A549 (cell line): ENCODE results near the gene TENT5A. TPM values are rescaled to one million over a fixed set of nuclear protein-coding genes. Genes with fewer than 3 reads are reported as not detected.

Source experiments
- ATAC-seq, 2 experiments: fragments of 200-7000 bp in 1 of 2; fragments of >200 bp in 1 of 2; cut with Nextera tagmentation in 1 of 2; cut with Tn5 transposase in 1 of 2; 3 replicates each; pipeline versions ENCODE4 v1.8.0 to v1.9.1; 2018 to 2020; ENCODE audit warnings: mild to moderate bottlenecking in 1 of 2, moderate library complexity in 1 of 2
- CTCF ChIA-PET: fragments of 300-600 bp; sonication (Branson Sonifier 250); formaldehyde crosslinking; extraction: SDS; loops from one replicate; lab custom pipeline; 2021; ENCODE audit warnings: antibody characterized with exemption, inconsistent platforms; lab: Yijun Ruan, JAX
- POLR2A ChIA-PET: fragments of 350-600 bp; formaldehyde crosslinking; extraction: SDS; loops from one replicate; lab custom pipeline; 2021; ENCODE audit warnings: antibody characterized with exemption, inconsistent platforms; lab: Yijun Ruan, JAX
- DNase-seq, 2 experiments: peaks; one replicate each; pipeline versions ENCODE4 v3.0.0 to v3.0.0-alpha.2; 2011 to 2016; ENCODE audit warnings: low read depth in 1 of 2, low spot score in 1 of 2
- FAIRE-seq: peaks from 2 replicates; lab custom pipeline; 2011; peaks lifted over from hg19 to GRCh38; lab: Jason Lieb, UNC
- H3K27ac ChIP-seq, 2 experiments: fragments of >200 bp; sonication (Bioruptor Twin); formaldehyde crosslinking; 3 replicates each; pipeline ENCODE4 v1.5.1; 2016 to 2017
- H3K4me1 ChIP-seq: fragments of >200 bp; sonication (Bioruptor Twin); formaldehyde crosslinking; 3 replicates; pipeline ENCODE4 v1.6.1; 2016
- H3K4me2 ChIP-seq: fragments of >200 bp; sonication (Bioruptor Twin); formaldehyde crosslinking; 3 replicates; pipeline ENCODE4 v1.6.1; 2016
- H3K4me3 ChIP-seq: fragments of >200 bp; sonication (Bioruptor Twin); formaldehyde crosslinking; 3 replicates; pipeline ENCODE4 v1.5.1; 2016
- H3K9me3 ChIP-seq: fragments of >200 bp; sonication (Bioruptor Twin); formaldehyde crosslinking; 3 replicates; pipeline ENCODE4 v1.6.1; 2016
- BHLHE40 ChIP-seq: IDR thresholded peaks from 2 replicates; pipeline ENCODE4 v1.6.1; 2012; ENCODE audit warnings: low read depth, low read length, inconsistent platforms
- CBX2 ChIP-seq: fragments of 200-600 bp; sonication (generic); IDR thresholded peaks from 2 replicates; pipeline ENCODE4 v1.6.1; 2016; ENCODE audit warnings: low read depth, mild to moderate bottlenecking, borderline replicate concordance
- CBX8 ChIP-seq: fragments of 200-600 bp; sonication (generic); IDR thresholded peaks from 2 replicates; pipeline ENCODE4 v1.6.1; 2016
- ELK1 ChIP-seq: fragments of 150-350 bp; IDR thresholded peaks from 2 replicates; pipeline ENCODE4 v1.6.1; 2014; ENCODE audit warnings: low read depth, mild to moderate bottlenecking, low read length
- ESRRA ChIP-seq: fragments of 150-350 bp; IDR thresholded peaks from 2 replicates; pipeline ENCODE4 v1.6.1; 2014; ENCODE audit warnings: mild to moderate bottlenecking, low read length, borderline replicate concordance
- FOXS1 ChIP-seq: fragments of 250-450 bp; sonication (Bioruptor Pico); IDR thresholded peaks from 2 replicates; pipeline ENCODE4 v1.5.0; 2020; ENCODE audit warnings: mild to moderate bottlenecking, moderate library complexity
- HEYL ChIP-seq: fragments of 250-450 bp; sonication (Bioruptor Pico); IDR thresholded peaks from 2 replicates; pipeline ENCODE4 v1.8.0; 2021; ENCODE audit warnings: mild to moderate bottlenecking, moderate library complexity
- HMGXB4 ChIP-seq: fragments of 250-450 bp; sonication (Bioruptor Pico); IDR thresholded peaks from 2 replicates; pipeline ENCODE4 v1.5.0; 2021; ENCODE audit warnings: mild to moderate bottlenecking, moderate library complexity, borderline replicate concordance
- HOXA7 ChIP-seq: fragments of 250-450 bp; sonication (Bioruptor Pico); IDR thresholded peaks from 2 replicates; pipeline ENCODE4 v1.5.0; 2020; ENCODE audit warnings: mild to moderate bottlenecking, moderate library complexity
- JUN ChIP-seq, 2 experiments: fragments of >200 bp; sonication (Bioruptor Twin); formaldehyde crosslinking; IDR thresholded peaks; 2 replicates in 1 of 2; 3 replicates in 1 of 2; pipeline ENCODE4 v1.6.1; 2016 to 2017
- JUNB ChIP-seq: fragments of >200 bp; sonication (Bioruptor Twin); formaldehyde crosslinking; IDR thresholded peaks from 2 replicates; pipeline ENCODE4 v1.6.1; 2016
- MAX ChIP-seq: IDR thresholded peaks from 2 replicates; pipeline ENCODE4 v1.6.1; 2012
- MAZ ChIP-seq: fragments of 150-350 bp; IDR thresholded peaks from 2 replicates; pipeline ENCODE4 v1.6.1; 2014; ENCODE audit warnings: antibody characterized with exemption, low read depth, low read length, borderline replicate concordance
- NPAS2 ChIP-seq: fragments of 250-450 bp; sonication (Bioruptor Pico); IDR thresholded peaks from 2 replicates; pipeline ENCODE4 v1.8.0; 2022; ENCODE audit warnings: mild to moderate bottlenecking, moderate library complexity, borderline replicate concordance
- POLR2A ChIP-seq: IDR thresholded peaks from 2 replicates; pipeline ENCODE4 v1.6.1; 2012; ENCODE audit warnings: mild to moderate bottlenecking, low read length
- POLR2AphosphoS2 ChIP-seq: conservative IDR thresholded peaks from 2 replicates; pipeline ENCODE4 v1.6.1; 2012; ENCODE audit warnings: low read length, improper control_type of control experiment, inconsistent platforms
- RARB ChIP-seq: fragments of 250-450 bp; sonication (Bioruptor Pico); IDR thresholded peaks from 2 replicates; pipeline ENCODE4 v1.8.0; 2021; ENCODE audit warnings: mild to moderate bottlenecking, moderate library complexity
- RCOR1 ChIP-seq: fragments of 150-350 bp; IDR thresholded peaks from 2 replicates; pipeline ENCODE4 v1.6.1; 2014; ENCODE audit warnings: antibody characterized with exemption, low read length, low read depth
- RNF2 ChIP-seq: fragments of 200-600 bp; sonication (generic); IDR thresholded peaks from 2 replicates; pipeline ENCODE4 v1.6.1; 2016; ENCODE audit warnings: low read depth, mild to moderate bottlenecking, antibody characterized with exemption, moderate library complexity, borderline replicate concordance
- ZSCAN20 ChIP-seq: fragments of 250-450 bp; sonication (Bioruptor Pico); IDR thresholded peaks from 2 replicates; pipeline ENCODE4 v1.8.0; 2022; ENCODE audit warnings: mild to moderate bottlenecking, moderate library complexity
- WGBS: methylation state at CpG from one replicate; pipeline ENCODE4 v1.1.6; 2017; ENCODE audit errors: missing lambda C conversion rate; 5-methylcytosine and 5-hydroxymethylcytosine counted together
- polyA plus RNA-seq, 4 experiments: library from polyadenylated mRNA; depleted of rRNA in 3 of 4; stranded (reverse); fragments of >200 nt; fragmentation: RNase III in 1 of 4; extraction: RNeasy Plus Mini Kit Qiagen cat#74134 plus additional on column Dnase treatment in 1 of 4; gene quantifications; 2 replicates in 3 of 4; 3 replicates in 1 of 4; pipeline ENCODE4 v1.2.3, GENCODE V29; 2011 to 2017
- TF ChIP-seq, protein P1 (sequence below): fragments of 250-450 bp; sonication (Bioruptor Pico); IDR thresholded peaks from 2 replicates; pipeline ENCODE4 v1.5.0; 2020; ENCODE audit warnings: low read depth, mild to moderate bottlenecking, moderate library complexity
- TF ChIP-seq, protein P2 (sequence below): fragments of 450-650 bp; IDR thresholded peaks from 2 replicates; pipeline ENCODE4 v1.6.1; 2014; ENCODE audit warnings: antibody characterized with exemption
- TF ChIP-seq, protein P3 (sequence below): fragments of >200 bp; sonication (Bioruptor Twin); formaldehyde crosslinking; IDR thresholded peaks from 3 replicates; pipeline ENCODE4 v1.5.1; 2016
- TF ChIP-seq, protein P4 (sequence below): fragments of >200 bp; sonication (Bioruptor Twin); formaldehyde crosslinking; IDR thresholded peaks from 2 replicates; pipeline ENCODE4 v1.6.1; 2016

TENT5A gene
- polyA plus RNA-seq, 2 of the 4 experiments (the other 2 are of a cell fraction): 1.1 to 1.8 TPM

GRCh38 chr6:81764531-81764930 is 12.1 kb upstream of the TENT5A start:
- Histone ChIP-seq H3K4me2 (no peak overlapping the region), H3K4me3 (no peak overlapping the region), H3K9me3 (no peaks in the 10 kb centered on the region), H3K27ac (peak overlapping the region; percentile 41 to 61; a peak in 4 of 6 replicates), H3K4me1 (peaks cover 54% of the 10 kb centered on the region)
- no peak for FAIRE-seq
- ChIA-PET POLR2A (no interaction called here), CTCF (no interaction called here)
- DNase-seq: no peak
- TF ChIP-seq ESRRA: no peak
- no peak for TF ChIP-seq CBX8
- no peak for TF ChIP-seq CBX2
- TF ChIP-seq RNF2: no peak
- no peak for TF ChIP-seq ELK1
- no peak for TF ChIP-seq HEYL (CRISPR knock-in tag)
- TF ChIP-seq JUNB: no peak
- no peak for TF ChIP-seq POLR2AphosphoS2
- TF ChIP-seq JUN (IDR thresholded peaks at IDR 0.05): no peak
- TF ChIP-seq, protein P1, sequence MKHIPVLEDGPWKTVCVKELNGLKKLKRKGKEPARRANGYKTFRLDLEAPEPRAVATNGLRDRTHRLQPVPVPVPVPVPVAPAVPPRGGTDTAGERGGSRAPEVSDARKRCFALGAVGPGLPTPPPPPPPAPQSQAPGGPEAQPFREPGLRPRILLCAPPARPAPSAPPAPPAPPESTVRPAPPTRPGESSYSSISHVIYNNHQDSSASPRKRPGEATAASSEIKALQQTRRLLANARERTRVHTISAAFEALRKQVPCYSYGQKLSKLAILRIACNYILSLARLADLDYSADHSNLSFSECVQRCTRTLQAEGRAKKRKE: no peak
- TF ChIP-seq, protein P2, sequence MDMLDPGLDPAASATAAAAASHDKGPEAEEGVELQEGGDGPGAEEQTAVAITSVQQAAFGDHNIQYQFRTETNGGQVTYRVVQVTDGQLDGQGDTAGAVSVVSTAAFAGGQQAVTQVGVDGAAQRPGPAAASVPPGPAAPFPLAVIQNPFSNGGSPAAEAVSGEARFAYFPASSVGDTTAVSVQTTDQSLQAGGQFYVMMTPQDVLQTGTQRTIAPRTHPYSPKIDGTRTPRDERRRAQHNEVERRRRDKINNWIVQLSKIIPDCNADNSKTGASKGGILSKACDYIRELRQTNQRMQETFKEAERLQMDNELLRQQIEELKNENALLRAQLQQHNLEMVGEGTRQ: no peak
- no peak for TF ChIP-seq HMGXB4 (CRISPR knock-in tag)
- TF ChIP-seq, protein P3, sequence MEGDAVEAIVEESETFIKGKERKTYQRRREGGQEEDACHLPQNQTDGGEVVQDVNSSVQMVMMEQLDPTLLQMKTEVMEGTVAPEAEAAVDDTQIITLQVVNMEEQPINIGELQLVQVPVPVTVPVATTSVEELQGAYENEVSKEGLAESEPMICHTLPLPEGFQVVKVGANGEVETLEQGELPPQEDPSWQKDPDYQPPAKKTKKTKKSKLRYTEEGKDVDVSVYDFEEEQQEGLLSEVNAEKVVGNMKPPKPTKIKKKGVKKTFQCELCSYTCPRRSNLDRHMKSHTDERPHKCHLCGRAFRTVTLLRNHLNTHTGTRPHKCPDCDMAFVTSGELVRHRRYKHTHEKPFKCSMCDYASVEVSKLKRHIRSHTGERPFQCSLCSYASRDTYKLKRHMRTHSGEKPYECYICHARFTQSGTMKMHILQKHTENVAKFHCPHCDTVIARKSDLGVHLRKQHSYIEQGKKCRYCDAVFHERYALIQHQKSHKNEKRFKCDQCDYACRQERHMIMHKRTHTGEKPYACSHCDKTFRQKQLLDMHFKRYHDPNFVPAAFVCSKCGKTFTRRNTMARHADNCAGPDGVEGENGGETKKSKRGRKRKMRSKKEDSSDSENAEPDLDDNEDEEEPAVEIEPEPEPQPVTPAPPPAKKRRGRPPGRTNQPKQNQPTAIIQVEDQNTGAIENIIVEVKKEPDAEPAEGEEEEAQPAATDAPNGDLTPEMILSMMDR: no peak
- TF ChIP-seq, protein P4, sequence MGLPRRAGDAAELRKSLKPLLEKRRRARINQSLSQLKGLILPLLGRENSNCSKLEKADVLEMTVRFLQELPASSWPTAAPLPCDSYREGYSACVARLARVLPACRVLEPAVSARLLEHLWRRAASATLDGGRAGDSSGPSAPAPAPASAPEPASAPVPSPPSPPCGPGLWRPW: no peak
- no peak for TF ChIP-seq RARB
- TF ChIP-seq NPAS2 (CRISPR knock-in tag): no peak
- TF ChIP-seq FOXS1 (CRISPR knock-in tag): no peak
- TF ChIP-seq ZSCAN20 (CRISPR knock-in tag): no peak
- ATAC-seq: no peak
- WGBS: 79% methylated on average over 2 of the region's 2 CpGs

- FAIRE-seq (no peak), DNase-seq (no peak), ATAC-seq (no peak)
- H3K4me1 ChIP-seq: peaks cover 54% of the 10 kb centered on the region
- CTCF ChIA-PET: interaction anchor here (1.1 kb wide), 1 partner anchor 10 kb away, joined by 4 read pairs; no protein-coding TSS in a partner anchor
- 45% methylated on average over 3 of the region's 3 CpGs for WGBS
- POLR2A ChIA-PET: no interaction called here
- H3K27ac ChIP-seq: peak overlapping the region in 1 of 2 experiments; percentile 21; a peak in 2 of 6 replicates
- H3K4me2 ChIP-seq: no peak overlapping the region
- TF ChIP-seq MAZ (no peak), RCOR1 (no peak), HMGXB4 (CRISPR knock-in tag) (no peak), HOXA7 (no peak), BHLHE40 (no peak), POLR2A (no peak), MAX (no peak), JUNB (no peak), JUN (IDR thresholded peaks at IDR 0.05) (no peak)
- TF ChIP-seq, protein P1: no peak
- TF ChIP-seq, protein P3: no peak
- no peak overlapping the region for H3K4me3 ChIP-seq
- no peaks in the 10 kb centered on the region for H3K9me3 ChIP-seq
Measured at GRCh38 chr6:81763968-81764367, 11.5 kb upstream of the TENT5A start.
